T-helper 9 cell (primary cell): Measurements from ENCODE around the gene HDHD2.
A peak's percentile ranks its signal among the peaks of the same experiment; 100 is the strongest.

Experiments used
- DNase-seq: peaks from one replicate; pipeline ENCODE4 v3.0.0-alpha.2; 2020

HDHD2 gene

GRCh38 chr18:47143899-47144485, 6.3 kb downstream of the HDHD2 start:
- DNase-seq = no peak

GRCh38 chr18:47143153-47143552, 7.1 kb downstream of the HDHD2 start:
- DNase-seq = no peak

GRCh38 chr18:47141289-47141688, 9.0 kb downstream of the HDHD2 start:
- DNase-seq = no peak

GRCh38 chr18:47121146-47121545, 29.2 kb downstream of the HDHD2 start:
- no peak for DNase-seq

- no peak for DNase-seq
Measured at GRCh38 chr18:47120428-47120827, 29.9 kb downstream of the HDHD2 start.

GRCh38 chr18:47118981-47119380, 31.3 kb downstream of the HDHD2 start:
- DNase-seq = no peak

GRCh38 chr18:47115205-47115604, 35.1 kb downstream of the HDHD2 start:
- DNase-seq = no peak

GRCh38 chr18:47113796-47114540, 36.3 kb downstream of the HDHD2 start:
- DNase-seq = no peak

- no peak for DNase-seq
Measured at GRCh38 chr18:47110492-47111274, 39.6 kb downstream of the HDHD2 start.

GRCh38 chr18:47109720-47110119, 40.6 kb downstream of the HDHD2 start:
- DNase-seq = no peak

- no peak for DNase-seq
Measured at GRCh38 chr18:47108998-47109405, 41.3 kb downstream of the HDHD2 start.

- no peak for DNase-seq
Measured at GRCh38 chr18:47108373-47108772, 41.9 kb downstream of the HDHD2 start.

- DNase-seq = peak; percentile 47
Measured at GRCh38 chr18:47100212-47100831, 50.0 kb downstream of the HDHD2 start.

- DNase-seq = no peak
Measured at GRCh38 chr18:47095810-47096209, 54.5 kb downstream of the HDHD2 start.

- no peak for DNase-seq
Measured at GRCh38 chr18:47087676-47088075, 62.6 kb downstream of the HDHD2 start.

GRCh38 chr18:47081578-47081977, 68.7 kb downstream of the HDHD2 start:
- no peak for DNase-seq

GRCh38 chr18:47080872-47081271, 69.4 kb downstream of the HDHD2 start:
- DNase-seq = no peak

- no peak for DNase-seq
Measured at GRCh38 chr18:47077111-47077510, 73.2 kb downstream of the HDHD2 start.

GRCh38 chr18:47075098-47075883, 75.0 kb downstream of the HDHD2 start:
- no peak for DNase-seq

- DNase-seq = no peak
Measured at GRCh38 chr18:47067648-47068047, 82.7 kb downstream of the HDHD2 start.

GRCh38 chr18:47063096-47063495, 87.2 kb downstream of the HDHD2 start:
- no peak for DNase-seq

- no peak for DNase-seq
Measured at GRCh38 chr18:47062471-47062870, 87.8 kb downstream of the HDHD2 start.
